NCI-H187 (cell line): ENCODE data around the gene FBP1.

Experiments
- DNase-seq, 2 experiments: peaks; one replicate each; lab custom pipeline; 2025; lab: John Stamatoyannopoulos, UW

The FBP1 gene

DNA sequence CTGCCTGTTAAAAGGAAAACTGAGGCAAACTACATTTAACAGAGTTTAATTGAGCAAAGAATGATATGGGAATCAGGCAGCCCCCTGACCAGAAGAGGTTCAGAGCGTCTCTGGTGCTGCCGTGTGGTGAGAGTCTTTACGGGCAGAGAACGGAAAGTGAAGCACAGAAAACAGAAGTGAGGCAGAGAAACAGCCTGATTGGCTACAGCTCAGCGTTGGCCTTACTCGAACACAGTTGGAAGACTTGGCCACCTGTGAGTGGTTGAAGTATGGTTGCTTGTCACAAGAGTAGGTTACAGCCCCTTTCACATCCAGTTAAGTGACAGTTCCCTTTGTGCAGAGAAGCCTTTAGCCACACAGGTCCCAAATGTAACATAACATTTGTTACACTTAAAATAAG is 16.9 kb upstream of the FBP1 start:
- DNase-seq, result no peak

DNA sequence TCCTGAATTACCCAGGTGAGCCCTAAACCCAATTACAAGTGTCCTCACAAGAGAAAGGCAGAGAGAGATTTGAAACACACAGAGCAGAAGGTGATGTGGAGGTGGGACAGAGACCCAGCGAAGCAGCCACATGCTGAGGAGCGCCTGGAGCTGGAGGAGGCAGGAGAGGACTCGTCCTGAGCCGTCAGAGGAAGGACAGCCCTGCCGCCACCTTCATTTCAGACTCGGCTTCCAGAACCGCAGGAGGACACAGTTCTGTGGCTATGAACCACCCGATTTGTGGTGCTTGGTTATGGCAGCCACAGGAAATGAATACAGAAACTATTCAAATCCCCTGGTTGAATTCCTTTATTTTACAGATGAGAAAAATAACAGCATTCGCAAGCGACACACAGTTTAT is 16.4 kb upstream of the FBP1 start:
- no peak for DNase-seq

DNA sequence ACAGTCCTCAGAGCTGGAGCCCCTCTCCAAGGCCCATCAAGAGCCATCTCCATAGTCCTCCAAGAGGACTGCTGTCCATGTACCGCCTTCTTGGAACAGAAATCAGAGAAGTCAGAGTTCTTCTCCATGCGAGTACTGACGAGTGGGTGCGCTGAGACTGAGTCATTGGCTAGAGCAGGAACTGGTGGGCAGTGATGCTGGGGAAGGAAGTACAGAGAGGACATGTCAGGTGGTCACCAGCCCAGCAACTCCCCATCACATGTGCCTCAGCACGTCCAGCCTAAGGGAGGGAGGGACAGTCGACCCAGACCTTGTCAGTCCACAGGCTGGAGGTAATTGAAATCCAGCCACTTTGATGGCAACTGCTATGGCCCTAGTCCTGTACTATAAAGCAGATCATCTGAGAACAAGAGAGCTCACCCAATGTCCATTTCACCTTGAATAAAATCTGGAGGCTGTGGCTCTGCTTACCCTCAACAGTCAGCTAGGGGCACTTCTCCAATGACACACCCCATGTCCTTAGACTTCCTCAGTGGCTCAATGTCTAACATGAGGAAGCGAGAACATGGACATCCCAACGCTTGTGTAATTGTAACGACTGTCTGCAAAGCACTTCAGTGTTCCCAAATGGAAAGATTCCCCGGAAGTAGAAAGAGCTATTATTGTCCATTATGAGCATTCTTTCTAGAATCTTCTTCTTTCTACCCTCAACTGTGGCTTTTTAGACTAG is 15.0 kb upstream of the FBP1 start:
- no peak for DNase-seq

GRCh38 chr9:94650949-94651348 is 11.6 kb upstream of the FBP1 start:
- no peak for DNase-seq

DNA sequence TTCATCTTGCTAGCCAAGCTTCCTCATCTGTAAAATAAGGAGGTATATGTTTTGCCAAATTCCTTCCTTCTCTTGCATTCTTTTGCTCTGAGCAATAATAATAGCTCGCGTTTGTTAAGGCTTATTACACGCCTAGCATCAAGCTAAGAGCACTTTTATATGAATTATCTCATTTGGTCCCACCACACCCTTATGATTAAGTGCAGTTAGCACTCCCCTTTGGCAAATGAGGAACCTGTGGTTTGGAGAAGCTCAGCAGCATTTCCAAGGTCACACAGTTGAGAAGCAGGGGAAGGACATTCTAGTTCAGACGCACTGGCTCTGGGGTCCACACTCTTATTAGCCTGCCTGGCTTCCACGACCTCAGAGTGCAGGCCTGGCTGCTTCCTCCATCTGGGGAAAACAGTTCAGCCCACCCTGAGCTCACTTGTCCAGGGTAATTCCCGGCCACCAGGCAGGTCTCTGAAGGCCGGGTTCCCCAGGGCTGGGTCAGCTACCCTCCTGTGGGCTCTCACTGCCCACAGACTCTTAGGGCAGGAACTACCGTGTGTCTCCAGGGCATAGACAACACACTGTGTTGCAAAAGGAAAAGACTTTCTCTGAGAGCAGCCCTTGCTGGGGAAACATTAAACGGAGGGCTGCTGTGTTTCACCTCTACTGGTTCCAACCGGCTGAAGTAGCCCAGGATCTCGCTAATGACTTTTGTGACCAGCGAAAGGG is 9.9 kb upstream of the FBP1 start:
- no peak for DNase-seq

DNA sequence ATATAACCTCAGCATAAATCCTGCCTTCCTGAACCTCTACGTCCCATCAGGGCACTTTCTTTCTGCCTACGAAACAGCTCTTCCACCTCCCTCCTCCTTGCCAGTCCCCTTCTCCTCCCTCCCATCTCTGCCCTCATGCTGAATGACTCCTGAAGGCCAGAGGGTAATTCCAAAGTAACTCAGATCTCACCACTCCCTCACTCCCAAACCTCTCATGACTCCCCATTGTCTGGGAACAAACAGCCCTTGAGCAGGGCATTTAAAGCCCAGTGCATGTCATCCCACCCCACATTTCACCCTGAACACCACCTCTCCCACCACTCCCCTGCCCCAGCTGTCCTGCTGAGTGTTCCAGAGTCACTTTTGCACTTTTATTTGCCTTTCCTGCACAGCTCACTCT is 8.9 kb upstream of the FBP1 start:
- DNase-seq, result no peak

GRCh38 chr9:94645901-94646300 is 6.6 kb upstream of the FBP1 start:
- no peak for DNase-seq

DNA sequence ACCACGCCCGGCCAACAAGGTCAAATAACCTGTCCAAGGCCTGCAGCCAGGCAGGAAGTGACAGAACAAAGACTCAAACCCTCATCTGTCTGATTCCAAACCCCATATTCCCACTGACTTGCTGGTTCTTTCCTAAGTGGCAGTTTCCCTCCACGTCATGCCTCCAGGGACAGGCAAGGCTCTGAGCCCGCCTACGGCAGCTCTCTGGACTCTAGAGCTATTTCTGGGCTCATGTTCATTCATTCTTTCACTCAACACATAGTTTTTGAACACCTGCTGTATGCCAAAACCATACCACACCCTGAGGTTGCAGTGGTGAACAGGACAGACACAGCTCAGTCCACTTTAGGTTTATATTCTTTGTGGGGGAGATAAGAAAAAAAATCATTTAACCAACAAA is 5.2 kb upstream of the FBP1 start:
- DNase-seq, result no peak

- no peak for DNase-seq
Observed at GRCh38 chr9:94643741-94644140, 4.4 kb upstream of the FBP1 start.

GRCh38 chr9:94643176-94643575 is 3.9 kb upstream of the FBP1 start:
- no peak for DNase-seq

DNA sequence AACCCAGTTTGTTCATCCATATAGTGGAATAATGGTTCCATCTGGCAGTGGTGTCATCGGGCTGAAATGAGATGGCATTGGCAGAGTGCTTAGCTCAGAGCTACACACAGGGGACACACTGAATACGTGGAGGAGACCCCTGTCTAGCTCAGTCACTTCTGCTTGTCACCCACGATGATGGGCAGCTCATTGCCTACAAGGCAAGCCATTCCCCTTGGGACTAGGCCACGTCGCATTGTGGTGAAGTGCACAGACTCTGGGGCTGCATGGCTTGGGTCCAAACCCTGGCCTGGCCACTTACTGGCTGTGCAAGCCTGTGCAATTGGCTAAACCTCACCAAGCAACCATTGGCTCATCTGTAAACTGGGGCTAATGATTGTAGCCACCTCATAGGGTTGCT is 3.2 kb upstream of the FBP1 start:
- no peak for DNase-seq

- DNase-seq, result no peak
Observed at GRCh38 chr9:94639999-94640376, 670 bp upstream of the FBP1 start.

DNA sequence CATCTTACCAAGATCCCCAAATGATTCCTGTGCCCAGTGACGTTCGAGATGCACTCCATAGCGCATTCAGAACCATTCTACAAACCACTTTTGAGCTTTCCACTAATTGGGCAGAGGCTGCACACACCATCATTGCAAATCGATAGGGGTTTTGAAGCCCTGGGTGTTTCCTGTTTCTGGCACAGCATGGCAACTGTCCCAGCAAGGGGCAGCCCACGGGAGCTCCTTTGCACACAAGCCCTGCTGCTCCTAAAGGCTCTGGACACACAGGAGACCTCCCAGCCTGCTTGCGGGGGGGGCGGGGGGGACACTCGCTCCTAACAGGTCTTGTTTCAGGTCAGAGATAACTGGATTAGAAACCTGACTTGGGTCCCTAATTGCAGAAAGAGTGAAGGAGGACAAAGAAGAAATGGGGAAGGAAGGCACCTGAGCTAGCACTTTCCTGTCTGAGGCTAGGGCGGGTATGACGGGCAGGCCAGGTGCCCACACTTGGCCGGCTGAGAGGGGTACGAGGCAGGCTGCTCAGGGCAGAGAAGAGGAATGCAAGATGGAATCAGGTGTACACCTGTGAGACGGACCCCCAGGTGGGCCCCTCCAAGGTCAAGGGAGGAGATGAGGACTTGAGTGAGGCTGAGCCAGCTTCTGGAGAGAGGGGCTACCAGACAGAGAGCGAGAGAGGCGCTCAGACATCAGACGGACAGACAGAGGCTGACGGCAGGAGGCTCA is 820 bp downstream of the FBP1 start:
- DNase-seq, result no peak

DNA sequence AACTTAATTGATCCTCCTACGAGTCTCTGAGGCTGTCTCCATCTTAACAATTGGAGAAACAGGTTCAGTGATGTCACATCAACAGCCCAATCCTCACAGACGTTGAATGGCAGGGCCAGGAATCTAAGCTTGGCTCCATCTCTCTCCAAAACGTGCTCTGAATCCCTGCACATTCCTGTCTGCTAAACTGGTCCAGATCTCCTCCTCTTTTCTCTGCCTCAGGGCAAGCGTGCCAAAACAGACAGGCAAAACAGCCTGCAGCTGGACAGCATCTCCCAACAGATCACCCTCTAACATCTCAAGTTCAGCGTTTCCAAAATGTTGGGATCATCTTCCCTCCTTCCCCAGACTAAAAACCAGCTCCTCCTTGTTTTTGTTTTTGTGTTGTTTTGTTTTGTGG is 6.6 kb downstream of the FBP1 start:
- DNase-seq, result no peak

- no peak for DNase-seq
Observed at GRCh38 chr9:94631599-94631998, 7.7 kb downstream of the FBP1 start.

- no peak for DNase-seq
Observed at GRCh38 chr9:94630833-94631232, 8.5 kb downstream of the FBP1 start.

GRCh38 chr9:94630281-94630680 is 9.0 kb downstream of the FBP1 start:
- DNase-seq, result no peak

- DNase-seq, result no peak
Observed at GRCh38 chr9:94627287-94627686, 12.0 kb downstream of the FBP1 start.

- DNase-seq, result no peak
Observed at GRCh38 chr9:94625835-94626234, 13.5 kb downstream of the FBP1 start.

DNA sequence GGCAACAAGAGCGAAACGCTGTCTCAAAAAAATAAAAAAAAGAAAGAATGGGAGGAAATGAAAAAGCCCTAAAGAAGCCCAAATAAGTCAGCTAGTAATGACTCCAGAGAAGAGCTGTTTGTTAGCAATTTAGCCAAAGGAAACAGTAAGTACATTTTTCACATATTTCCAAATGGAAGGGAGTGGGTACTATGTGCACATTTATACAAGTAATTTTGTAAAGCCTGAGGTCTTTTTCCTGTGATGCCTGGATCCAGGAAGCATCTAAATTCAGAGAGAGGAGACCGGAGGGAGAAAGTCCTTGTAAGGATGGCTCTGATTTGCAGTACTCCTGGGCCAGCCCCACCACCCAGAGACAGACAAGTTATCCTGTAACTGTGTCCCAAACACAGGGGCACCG is 14.7 kb downstream of the FBP1 start:
- DNase-seq, result no peak

DNA sequence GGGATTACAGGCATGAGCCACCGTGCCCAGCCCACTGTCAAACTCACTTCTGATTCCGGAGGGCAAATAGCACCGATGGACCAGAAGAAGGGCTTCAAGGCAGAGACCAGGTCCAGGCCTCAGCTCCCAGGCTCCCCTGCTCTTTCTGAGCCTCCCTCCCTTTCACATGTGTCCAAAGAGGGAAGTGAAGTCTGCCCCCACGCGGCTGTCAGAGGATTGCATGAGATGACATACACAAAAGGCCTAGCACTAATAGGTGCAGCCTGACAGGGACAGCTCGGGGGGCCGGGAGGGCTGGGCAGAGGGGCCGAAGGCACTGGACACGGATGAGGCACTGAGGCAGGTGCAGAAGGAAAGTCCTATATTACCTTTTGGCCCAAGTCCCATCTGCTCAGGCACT is 16.1 kb downstream of the FBP1 start:
- DNase-seq, result no peak

- no peak for DNase-seq
Observed at GRCh38 chr9:94622087-94622800, 17.1 kb downstream of the FBP1 start.

- no peak for DNase-seq
Observed at GRCh38 chr9:94619026-94619425, 20.3 kb downstream of the FBP1 start.
